Mesenteric fat pad (tissue), 1 donor: ENCODE results near the gene CALCA. TPM values are rescaled to one million over a fixed set of nuclear protein-coding genes. Genes with fewer than 3 reads are reported as not detected.

Source experiments
- DNase-seq: peaks from one replicate; pipeline ENCODE4 v3.0.0-alpha.2; 2020; ENCODE audit warnings: low spot score
- total RNA-seq: library from RNA; stranded (reverse); fragmentation: NEBNext Ultra II Directional; extraction: Animal tissue kit (Norgen Biotek cat#: 25700); gene quantifications from one replicate; pipeline ENCODE4 v1.2.1, GENCODE V29; 2021
- donor health status: DM: yes; HTN: yes; CAD: no.

CALCA gene
- total RNA-seq, 1 donor from 2014 or later: not detected

GRCh38 chr11:14949437-14950147, 22.6 kb downstream of the CALCA start:
- DNase-seq: no peak

GRCh38 chr11:14942745-14943144, 29.4 kb downstream of the CALCA start:
- DNase-seq: no peak

DNA sequence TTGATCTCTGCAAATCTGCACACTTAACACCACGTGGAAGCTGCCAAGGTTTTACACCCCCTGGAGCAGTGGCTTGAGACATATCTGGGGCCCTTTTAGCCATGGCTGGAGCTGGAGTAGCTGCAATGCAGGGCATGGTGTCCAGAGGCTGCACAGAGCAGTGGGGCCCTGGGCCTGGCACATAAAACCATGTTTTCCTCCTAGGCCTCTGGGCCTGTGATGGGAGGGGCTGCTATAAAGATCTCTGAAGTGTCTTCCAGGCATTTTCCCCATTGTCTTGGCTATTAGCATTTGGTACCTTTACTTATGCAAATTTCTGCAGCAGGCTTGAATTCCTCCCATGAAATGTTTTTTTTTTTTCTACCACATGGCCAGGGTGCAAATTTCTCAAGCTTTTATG, 33.2 kb downstream of the CALCA start:
- no peak for DNase-seq

DNA sequence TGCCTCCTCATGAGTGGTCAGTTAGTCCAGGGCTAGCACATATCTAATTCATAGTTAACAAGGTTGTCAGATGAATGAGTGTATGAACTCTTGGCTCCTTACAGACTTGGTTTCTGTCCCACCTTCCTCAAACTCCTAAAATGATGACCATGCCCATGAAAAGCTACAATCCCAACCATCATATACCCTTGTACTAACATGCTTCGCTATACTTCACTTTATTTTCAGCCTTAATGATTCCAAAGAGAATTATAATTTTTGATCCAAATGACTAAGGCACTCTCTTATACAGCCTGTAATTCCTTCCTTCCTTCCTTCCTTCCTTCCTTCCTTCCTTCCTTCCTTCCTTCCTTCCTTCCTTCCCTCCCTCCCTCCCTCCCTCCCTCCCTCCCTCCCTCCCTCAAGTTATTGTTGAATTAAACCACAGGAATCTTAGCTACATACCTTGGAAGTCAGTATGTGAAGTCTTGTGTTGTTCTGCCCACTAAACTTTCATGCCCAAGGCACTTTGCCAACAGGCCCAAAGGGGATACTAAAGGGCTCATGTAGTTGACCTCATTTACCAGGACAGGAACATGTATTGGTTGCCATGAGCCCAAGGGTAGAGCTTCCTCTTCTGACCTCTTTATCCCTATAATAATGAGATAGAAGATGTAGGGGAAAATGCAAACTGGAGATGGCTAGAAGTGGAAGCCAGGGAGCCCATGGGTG, 37.4 kb downstream of the CALCA start:
- no peak for DNase-seq

- no peak for DNase-seq
Observed at GRCh38 chr11:14932447-14932846, 39.7 kb downstream of the CALCA start.

- no peak for DNase-seq
Observed at GRCh38 chr11:14930369-14930768, 41.8 kb downstream of the CALCA start.

- no peak for DNase-seq
Observed at GRCh38 chr11:14927146-14927545, 45.0 kb downstream of the CALCA start.

- no peak for DNase-seq
Observed at GRCh38 chr11:14924318-14924717, 47.8 kb downstream of the CALCA start.

Other genes starting within 250 kb of the CALCA start
- gene CYP2R1, start 80.1 kb downstream of the CALCA start, total RNA-seq: 6.3 TPM
- 0.29 TPM for gene CALCB, start 101.2 kb upstream of the CALCA start, total RNA-seq
- not detected for gene INSC, start 142.6 kb upstream of the CALCA start, total RNA-seq